NCI-H146 (cell line): ENCODE measurements around the gene GART.
"Not testable (repeated sequence)": the region's sequence is repeated elsewhere in the genome, so short reads cannot be mapped to it uniquely, and the experiment has no call there.

ENCODE experiments used
- DNase-seq: peaks from one replicate; lab custom pipeline; 2025; lab: John Stamatoyannopoulos, UW

The GART gene

DNA sequence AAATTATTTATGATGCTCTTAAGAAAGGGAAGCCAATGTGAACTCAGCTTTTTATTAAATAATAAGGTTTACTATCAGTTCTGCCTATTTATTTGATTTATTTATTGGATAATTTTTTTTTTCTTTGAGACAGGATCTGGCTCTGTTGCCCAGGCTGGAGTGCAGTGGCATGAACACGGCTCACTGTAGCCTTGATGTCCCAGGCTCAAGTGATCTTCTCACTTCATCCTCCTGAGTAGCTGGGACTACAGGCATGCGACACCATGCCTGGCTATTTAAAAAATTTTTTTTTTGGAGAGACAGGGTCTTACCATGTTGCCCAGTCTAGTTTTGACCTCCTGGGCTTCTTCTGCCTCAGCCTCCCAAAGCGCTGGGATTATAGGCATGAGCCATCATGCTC, 29.4 kb downstream of the GART start:
- DNase-seq, result no peak

DNA sequence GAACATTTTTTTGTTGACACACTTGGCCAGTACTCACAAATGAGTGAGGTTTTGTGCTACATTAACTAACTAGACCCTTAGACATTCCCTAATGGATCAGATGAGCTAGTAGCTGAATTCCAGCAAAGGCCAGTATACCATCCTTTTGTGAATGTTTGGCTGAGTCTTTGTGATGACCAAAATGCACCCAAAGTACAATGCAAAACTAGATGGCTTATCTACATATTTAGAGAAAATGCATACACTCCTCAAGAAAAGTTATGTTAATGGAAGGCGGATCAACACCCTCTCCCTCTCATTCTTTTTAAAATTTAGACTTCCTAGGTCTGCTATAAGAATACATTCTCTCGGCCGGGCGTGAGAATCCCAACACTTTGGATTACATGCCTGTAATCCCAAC, 30.3 kb downstream of the GART start:
- no peak for DNase-seq

DNA sequence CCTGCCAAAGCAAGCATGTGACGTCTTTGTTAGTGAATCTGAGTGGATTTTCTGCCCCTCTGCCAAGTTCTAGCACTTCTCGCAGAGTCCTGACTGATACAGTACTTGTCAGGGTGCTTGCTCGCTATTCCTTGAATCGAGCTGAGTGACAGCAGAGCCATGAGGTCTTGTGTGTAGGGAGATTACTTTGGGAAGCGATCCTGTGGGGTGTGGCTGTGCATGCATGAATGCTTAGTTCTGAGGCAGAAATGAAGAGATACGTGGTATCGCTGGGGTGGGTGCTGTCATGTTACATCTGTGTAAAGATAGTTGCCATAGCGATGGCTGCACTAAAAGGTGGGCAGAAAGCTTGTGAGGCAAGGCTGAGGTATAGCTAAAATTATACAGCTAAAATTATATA, 31.1 kb downstream of the GART start:
- DNase-seq, result no peak

DNA sequence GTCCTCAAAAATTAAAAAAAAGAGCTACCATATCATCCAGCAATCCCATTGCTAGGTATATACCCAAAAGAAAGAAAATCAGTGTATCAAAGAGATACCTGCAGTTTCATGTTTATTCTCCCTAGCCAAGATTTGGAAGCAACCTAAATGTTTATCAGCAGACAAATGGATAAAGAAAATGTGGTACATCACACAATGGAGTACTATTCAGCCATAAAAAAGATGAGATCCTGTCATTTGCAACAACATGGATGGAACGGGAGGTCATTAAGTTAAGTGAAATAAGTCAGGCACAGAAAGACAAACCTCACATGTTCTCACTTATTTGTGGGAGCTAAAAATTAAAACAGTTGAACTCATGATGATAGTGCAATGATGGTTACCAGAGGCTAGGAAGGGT, 34.9 kb downstream of the GART start:
- not testable (repeated sequence) for DNase-seq

DNA sequence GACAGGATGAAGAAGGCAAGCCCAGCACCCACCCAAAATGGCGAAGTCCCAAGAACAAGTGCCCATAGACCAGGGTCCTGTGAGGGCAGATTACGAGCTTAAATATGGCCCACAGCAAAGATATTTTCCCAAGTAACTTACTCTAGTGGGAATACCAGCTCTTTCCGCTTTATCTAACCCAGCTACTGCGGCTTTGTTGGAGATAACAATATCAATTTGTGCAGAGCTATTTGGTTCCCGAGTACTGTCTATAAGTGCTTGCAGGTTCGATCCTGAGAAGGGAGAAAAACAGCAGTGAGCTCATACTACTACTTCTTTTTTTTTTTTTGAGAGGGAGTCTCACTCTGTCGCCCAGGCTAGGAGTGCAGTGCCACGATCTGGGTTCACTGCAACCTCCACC, 36.1 kb downstream of the GART start:
- no peak for DNase-seq

DNA sequence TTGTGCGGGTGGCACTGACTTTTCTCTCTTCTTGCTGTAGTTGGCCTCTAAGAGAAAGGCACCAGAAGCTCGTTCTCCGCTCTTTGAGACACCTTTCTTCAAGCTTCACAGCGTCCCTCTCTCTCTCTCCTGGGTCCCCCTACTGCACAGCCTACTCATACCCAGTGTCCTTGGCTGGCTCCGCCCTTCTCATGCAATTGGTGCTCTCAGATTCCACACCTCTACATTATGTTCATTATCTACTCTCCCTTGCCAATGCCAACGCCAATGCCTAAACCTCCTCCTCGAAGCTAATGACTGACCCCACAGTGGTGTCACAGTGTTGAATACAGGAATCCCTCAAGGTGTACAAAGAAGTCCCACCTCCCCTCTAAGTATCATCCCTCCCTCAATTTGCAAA, 45.6 kb downstream of the GART start:
- DNase-seq, result peak; percentile 20

DNA sequence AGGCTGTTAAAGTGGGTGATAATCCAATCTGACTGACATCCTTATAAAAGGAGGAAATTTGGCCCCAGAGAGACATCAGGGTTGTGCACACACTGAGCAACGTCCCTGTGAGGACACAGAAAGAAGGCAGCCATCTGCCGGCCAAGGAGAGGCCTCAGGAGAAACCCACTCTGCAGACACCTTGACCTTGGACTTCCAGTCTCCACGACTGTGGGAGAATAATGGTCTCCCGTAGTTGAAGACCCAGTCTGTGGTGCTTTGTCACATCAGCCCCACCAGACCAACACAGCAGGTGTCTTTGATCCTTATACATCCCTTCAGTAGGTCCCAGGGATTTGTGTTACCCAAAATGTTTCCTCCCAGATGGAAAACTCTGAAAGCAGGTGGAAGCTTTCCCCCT, 46.2 kb downstream of the GART start:
- no peak for DNase-seq

DNA sequence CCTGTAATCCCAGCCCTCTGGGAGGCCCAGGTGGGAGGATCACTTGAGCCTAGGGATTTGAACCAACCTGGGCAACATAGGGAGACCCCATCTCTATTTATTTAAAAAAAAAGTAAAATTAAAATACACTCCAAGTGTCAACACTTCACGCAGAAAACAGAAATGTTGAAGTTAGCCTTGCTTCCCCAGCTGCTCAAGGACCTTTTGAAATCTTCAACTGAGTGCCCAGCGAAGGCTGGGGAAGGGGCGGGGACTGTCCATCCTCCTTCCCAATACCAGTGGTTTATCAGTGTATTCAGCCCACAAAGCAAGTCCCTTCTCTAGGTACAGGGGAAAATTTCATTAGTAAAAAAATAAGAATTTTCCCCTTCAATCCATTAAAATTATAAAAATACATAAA, 48.2 kb downstream of the GART start:
- DNase-seq, result no peak

DNA sequence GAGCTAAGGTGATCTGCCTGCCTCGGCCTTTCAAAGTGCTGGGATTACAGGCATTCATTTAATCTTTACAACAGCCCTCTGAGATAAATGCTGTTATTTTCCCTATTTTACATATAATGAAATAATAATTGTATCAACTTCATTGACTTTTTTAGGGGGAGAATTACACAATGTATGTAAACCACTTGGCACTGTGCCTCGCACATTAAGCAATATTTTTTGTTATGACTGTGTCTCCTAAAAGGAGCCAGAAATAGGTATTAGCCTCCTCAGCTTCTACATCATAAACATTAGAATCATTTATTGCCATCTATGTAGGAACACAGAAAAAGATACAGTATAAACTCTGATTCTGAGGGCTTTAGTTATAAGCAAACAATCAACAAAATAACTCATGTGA, 49.3 kb downstream of the GART start:
- no peak for DNase-seq

DNA sequence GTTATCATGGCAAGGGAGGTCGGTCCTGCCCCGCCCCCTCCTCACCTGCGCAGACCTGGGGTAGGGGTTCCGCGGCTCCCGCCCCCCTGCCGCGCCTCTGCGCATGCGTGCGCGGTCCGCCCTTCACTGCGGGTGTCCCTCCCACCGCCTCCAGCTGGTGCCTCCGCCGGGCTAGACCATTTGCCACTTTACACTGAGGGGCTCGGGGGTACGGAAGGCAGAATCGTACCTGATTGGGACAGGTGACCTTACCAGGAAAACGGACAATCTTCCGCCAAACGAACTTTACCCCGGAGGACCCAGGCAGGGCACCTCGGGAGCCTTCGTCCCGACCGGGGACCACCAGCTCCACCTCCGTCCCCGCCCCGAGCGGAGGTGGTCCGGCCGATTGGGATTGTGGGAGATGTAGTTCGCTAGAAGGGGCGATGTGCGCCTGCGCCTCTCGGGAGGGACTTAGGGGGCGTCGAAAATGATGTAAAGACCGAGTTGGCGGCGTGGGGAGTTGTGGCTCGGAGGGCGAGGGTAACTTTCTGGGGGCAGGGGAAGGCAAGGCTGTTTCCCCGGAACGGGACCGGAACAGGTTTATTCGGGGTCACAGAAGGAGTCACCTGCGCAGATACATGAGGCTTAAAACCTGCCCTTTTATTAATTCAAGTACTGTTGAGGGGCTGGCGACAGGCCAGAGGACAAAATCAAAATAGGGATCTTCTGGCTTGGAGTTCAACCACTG, 50.4 kb downstream of the GART start, which contains the start of gene DNAJC28:
TSS of gene DNAJC28 (minus strand) at position 344 of the 730 bp plus-strand sequence. CDS start 2,323 bp downstream, outside the sequence.
- peak; percentile 90 for DNase-seq

DNA sequence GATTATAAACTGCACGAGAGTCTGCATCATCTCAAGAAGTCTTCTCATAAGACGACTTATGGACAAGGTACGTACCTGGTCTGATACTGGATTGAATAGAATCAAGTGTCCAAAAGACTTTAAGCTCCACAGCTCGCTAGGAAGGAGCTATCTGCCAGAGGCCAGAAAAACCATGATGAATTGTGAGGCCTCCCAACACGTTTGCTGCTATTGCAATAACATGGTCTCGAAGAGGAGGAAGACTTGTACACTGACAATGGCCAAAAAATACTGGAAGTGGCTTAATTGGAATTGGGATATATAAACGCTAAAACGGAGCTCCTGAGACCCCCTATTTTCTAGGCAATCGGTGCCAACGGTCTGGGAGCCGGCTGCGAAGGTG, 50.9 kb downstream of the GART start:
- no peak for DNase-seq

DNA sequence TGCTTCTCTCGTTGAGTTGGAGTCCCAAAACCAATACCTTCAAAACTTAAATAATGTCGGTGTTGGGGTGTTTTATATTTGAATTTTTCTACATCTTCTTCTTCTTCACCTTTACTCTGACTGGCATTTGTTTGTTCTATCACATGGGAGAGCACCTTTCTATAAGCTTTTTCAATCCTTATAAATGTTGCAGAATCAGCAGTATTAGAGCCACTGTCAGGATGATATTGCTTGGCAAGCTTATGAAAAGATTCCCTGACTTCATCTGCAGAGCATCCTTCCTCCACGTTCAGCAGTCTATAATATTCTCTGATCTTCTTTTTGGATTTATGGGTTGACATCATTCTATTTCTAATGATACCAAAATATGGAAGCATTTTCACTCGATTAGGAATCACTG, 53.0 kb downstream of the GART start:
- no peak for DNase-seq

DNA sequence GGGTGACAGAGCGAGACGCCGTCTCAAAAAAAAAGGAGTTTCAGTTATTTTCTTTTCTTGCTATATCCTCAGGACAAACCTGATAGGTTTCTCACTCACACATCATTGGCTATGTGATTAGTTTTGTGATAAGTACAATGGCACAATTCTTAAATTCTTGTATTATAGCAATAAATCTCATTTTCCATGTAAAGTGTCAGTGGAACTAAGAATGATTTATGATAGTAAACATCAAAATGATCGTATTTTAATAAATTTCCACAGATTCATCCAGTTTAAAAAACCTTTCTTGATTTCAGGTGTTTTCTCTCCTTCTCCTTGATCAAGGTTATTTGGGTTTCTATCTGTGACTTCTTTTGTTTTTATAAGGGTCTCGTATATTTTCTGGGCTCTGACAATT, 53.9 kb downstream of the GART start:
- no peak for DNase-seq

DNA sequence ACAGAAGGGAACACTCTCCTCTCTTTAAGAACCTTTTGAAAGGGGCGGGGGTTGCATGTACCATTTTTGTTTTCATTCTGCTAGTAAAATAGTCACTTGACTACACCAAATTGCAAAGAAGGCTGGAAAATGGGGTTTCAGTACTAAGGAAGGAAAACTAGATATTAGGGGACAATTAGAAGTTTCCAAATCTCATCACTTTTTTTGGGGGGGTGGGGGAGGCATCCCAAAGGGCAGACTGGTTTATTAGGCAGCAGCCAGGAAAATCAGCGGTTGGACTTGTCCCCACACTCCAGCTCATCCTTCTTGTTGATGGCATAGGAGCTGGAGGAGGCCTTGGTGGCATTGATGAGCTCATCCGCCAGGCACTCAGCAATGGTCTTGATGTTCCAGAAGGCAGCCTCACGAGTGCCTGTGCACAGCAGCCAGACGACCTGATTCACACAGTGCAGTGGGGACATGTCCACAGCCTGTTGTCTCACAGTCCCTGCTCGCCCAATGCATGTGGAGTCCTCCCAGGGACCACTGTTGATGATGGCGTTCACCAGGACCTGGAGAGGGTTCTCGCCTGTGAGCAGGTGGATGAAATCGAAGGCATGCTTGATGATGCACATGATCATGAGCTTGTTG, 60.5 kb downstream of the GART start:
- DNase-seq, result no peak

DNA sequence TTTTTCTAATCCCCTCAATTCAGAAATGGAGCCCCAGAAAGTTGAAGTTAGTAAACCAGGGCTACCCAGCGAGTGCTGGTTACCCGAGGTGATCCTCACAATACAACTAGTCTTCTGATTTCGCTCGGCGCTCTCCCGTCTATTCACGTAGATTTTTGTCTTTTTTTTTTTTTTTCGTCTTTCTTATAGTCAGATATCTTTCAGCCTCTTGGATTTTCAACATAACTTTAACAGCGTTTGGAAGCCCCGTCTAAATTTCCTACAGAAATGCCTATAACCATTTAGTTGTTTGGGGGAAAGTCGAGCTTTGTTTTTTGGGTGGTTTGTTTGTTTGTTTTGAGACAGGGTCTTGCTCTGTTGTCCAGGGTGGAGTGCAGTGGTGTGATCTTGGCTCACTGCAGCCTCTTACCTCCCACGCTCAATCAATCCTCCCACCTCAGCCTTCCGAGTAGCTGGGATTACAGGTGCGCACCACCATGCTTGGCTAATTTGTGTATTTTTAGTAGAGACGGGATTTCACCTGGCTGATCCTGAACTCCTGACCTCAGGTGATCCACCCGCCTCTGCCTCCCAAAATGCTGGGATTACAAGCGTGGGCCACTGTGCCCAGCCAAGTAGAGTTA, 61.3 kb downstream of the GART start:
- no peak for DNase-seq

DNA sequence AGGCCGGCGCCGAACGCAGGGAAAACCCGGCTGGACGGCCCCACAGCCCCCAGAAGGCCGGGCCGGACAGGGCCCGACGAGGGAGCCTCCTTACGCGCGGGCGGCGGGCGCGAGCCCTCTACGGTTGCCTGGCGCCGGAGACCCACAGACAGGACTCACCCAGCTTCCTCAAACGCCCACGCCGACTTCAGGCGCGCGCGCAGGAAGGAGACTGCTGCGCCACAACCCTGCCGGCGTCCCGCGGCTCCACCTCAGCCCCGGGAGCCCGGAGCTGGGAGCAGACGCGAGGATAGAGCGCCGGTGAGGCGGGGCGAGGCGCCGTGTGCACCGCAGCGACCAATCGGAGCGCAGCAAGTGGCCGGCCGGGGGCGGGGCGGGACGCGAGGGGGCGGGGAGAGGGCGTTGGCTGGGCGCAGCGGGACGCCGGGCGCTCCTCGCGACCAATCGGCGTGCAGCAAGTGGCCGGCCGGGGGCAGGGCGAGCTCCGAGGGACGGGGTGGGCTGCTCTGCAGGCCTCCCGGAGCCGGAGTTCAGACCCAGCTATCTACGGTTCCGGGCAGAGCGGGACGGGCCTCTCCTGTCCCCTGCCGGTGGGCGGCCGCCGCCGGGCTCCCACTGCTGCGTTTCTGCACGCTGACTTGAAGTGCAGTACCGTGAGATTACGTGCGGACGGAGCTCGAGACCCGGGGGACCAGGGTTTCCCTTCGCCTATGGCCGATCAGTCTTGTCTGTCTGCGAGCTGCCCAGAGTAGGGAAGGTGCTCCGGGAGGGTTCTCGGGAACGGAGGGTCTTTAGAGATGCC, 62.0 kb downstream of the GART start, which contains the start of gene TMEM50B:
TSS of gene TMEM50B (minus strand) at position 296 of the 802 bp plus-strand sequence. CDS start 11,089 bp downstream, outside the sequence.
- DNase-seq, result peak; percentile 87

DNA sequence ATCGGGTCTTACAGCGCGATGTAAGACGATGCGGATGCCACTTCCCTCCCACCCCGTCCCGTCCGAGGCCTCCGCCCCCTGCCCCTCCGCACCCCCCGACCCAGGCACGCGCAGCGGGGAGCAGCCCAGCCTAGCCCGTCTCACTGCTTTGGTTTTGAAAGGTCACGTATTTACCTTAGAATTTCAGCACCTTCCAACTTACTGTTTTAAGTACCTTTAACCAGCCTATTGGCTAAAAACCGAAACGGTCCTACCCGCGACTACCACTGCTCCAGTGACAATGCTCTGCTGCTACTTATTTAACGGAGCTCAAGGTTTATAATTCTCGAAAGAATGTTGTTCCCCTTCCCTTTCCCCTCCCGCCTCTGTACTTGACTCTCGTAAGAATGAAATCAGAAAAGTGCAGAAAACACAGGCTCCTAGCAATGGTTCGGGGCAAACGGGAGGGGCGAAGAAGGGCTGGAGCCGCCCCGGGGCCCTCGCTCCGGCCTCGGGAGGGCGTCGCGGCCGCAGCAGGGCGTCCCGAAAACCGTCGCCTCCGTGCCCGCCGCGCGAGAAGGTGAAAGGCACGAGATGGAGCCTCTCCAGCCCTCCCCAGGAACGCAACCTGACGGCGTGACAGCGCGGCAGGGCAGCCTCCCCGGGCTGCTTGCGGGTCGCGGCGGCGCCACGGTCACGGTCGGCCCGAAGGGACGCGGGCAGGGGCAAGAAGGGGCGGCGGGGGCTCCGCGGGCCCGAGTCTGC, 62.8 kb downstream of the GART start:
- DNase-seq, result peak; percentile 7

DNA sequence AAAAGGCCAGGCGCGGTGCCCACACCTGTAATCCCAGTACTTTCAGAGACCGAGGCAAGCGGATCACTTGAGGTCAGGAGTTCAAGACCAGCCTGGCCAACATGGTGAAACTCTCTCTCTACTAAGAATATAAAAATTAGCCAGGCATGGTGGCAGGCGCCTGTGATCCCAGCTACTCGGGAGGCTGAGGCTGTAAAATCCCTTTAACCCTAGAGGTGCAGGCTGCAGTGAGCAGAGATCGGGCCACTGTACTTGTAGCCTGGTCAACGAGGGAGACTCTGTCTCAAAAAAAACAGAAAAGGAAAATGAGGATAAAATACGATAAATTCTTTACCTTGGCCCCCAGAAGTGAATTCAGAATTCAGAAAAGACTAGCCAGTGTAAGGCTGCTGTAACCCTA, 63.7 kb downstream of the GART start:
- no peak for DNase-seq

DNA sequence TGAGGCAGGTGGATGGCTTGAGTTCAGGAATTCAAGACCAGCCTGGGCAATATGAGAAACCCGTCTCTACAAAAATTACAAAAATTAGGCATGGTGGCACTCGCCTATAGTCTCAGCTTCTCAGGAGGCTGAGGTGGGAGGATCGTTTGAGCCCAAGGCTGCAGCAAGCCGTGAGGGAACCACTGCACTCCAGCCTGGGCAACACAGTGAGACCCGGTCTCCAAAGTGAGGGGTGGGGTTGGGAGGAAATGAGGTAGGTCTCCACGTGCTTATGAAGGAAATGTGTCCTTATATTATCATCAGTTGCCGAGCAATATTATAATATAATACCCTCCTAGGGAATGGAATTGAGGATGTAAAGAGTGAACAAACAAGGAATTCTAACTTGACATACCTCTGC, 64.9 kb downstream of the GART start:
- no peak for DNase-seq

DNA sequence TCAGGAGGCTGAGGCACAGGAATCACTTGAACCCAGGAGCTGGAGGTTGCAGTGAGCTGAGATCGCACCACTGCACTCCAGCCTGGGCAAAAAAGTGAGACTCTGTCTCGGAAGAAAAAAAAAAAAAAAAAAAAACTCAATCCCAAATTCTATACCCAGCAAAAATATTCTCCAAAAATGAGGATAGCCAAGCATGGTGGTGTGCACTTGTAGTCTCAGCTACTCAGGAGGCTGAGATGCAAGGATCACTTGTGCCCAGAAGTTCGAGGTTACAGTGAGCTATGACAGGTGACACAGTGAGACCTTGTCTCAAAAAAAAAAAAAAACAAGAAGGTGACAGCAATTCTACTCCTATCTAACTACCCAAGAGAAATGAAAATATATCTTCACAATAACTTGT, 68.6 kb downstream of the GART start:
- DNase-seq, result no peak

DNA sequence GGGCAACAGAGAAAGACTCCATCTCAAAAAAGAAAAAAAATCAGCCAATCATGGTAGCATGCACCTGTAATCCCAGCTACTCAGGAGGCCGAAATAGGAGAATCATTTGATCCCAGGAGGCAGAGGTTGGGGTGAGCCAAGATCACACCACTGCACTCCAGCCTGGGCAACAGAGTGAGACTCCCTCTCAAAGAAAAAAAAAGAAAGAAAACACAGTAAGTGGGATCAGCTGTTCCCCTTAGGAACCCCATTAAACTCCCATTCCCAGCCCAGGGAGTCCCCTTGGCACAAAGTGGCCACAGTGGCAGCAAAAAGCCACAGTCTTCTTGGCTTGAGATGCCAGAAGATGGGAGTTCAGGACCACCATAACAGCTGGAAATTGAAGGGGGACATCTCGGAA, 71.2 kb downstream of the GART start:
- no peak for DNase-seq

DNA sequence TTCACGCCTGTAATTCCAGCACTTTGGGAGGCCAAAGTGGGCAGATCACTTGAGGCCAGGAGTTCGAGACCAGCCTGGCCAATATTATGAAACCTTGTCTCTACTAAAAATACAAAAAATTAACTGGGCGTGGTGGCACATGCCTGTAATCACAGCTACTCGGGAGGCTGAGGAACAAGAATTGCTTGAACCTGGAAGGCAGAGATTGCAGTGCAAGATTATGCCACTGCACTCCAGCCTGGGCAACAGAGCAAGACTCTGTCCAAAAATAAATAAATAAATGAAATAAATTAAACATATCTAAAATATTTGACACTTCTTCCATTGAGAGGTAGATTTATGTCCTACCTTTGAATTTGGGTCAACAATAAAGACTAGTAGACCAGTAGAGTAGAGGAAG, 72.7 kb downstream of the GART start:
- DNase-seq, result not testable (repeated sequence)
